ENCODE measurements around the gene CDH10.

- TF ChIP-seq BHLHE40 (IDR thresholded peaks at IDR 0.05; ENCODE audit: low read depth, low read length) (no peak), CTCF (conservative IDR thresholded peaks at IDR 0.05; ENCODE audit: low read depth, low read length) (no peak), RFX5 (IDR thresholded peaks at IDR 0.05; ENCODE audit: low read depth, low read length) (no peak), CEBPB (IDR thresholded peaks at IDR 0.05; ENCODE audit: low read depth, low read length) (peak; percentile 68; the same call in 1 of the 2 replicates), POLR2A (IDR thresholded peaks at IDR 0.05; ENCODE audit: low read depth, low read length) (no peak)
Measured at GRCh38 chr5:24477958-24478357, 166.8 kb downstream of the CDH10 start.

Measured in IMR-90 (cell line).